NCI-H526 treated with DMSO at 0.1 percent for 48 hours (cell line): ENCODE measurements around the gene MDM2.
A peak's percentile ranks its signal among the peaks of the same experiment; 100 is the strongest.

ENCODE experiments used
- DNase-seq: peaks from one replicate; lab custom pipeline; 2025; lab: John Stamatoyannopoulos, UW

The MDM2 gene

GRCh38 chr12:68853396-68854077, 45.6 kb downstream of the MDM2 start:
- DNase-seq = no peak

- DNase-seq = no peak
Measured at GRCh38 chr12:68854078-68854468, 46.1 kb downstream of the MDM2 start.

GRCh38 chr12:68854554-68854953, 46.6 kb downstream of the MDM2 start:
- DNase-seq = no peak

- DNase-seq = no peak
Measured at GRCh38 chr12:68855111-68855510, 47.1 kb downstream of the MDM2 start.

GRCh38 chr12:68855771-68856170, 47.8 kb downstream of the MDM2 start:
- DNase-seq = no peak

- DNase-seq = no peak
Measured at GRCh38 chr12:68856510-68856909, 48.5 kb downstream of the MDM2 start.

- no peak for DNase-seq
Measured at GRCh38 chr12:68861890-68862289, 53.9 kb downstream of the MDM2 start.

GRCh38 chr12:68863109-68863770, 55.3 kb downstream of the MDM2 start:
- no peak for DNase-seq

- DNase-seq = peak; percentile 80
Measured at GRCh38 chr12:68863886-68864454, 56.0 kb downstream of the MDM2 start.

- no peak for DNase-seq
Measured at GRCh38 chr12:68864604-68865003, 56.6 kb downstream of the MDM2 start.

GRCh38 chr12:68865399-68866164, 57.6 kb downstream of the MDM2 start:
- DNase-seq = no peak

GRCh38 chr12:68866950-68867349, 59.0 kb downstream of the MDM2 start:
- DNase-seq = no peak

GRCh38 chr12:68867606-68868005, 59.6 kb downstream of the MDM2 start:
- DNase-seq = no peak

- DNase-seq = peak; percentile 8
Measured at GRCh38 chr12:68868043-68868790, 60.2 kb downstream of the MDM2 start.

GRCh38 chr12:68870011-68870410, 62.0 kb downstream of the MDM2 start:
- DNase-seq = no peak

GRCh38 chr12:68870443-68870842, 62.5 kb downstream of the MDM2 start:
- no peak for DNase-seq

GRCh38 chr12:68871396-68871795, 63.4 kb downstream of the MDM2 start:
- DNase-seq = no peak

- DNase-seq = no peak
Measured at GRCh38 chr12:68871921-68872320, 63.9 kb downstream of the MDM2 start.

- no peak for DNase-seq
Measured at GRCh38 chr12:68873316-68873715, 65.3 kb downstream of the MDM2 start.

- no peak for DNase-seq
Measured at GRCh38 chr12:68876461-68876860, 68.5 kb downstream of the MDM2 start.

- no peak for DNase-seq
Measured at GRCh38 chr12:68877583-68877982, 69.6 kb downstream of the MDM2 start.

GRCh38 chr12:68878283-68878682, 70.3 kb downstream of the MDM2 start:
- DNase-seq = no peak
